Measurements from ENCODE around the gene RUBCN. TPM values are rescaled to one million over a fixed set of nuclear protein-coding genes. Genes with fewer than 3 reads are reported as not detected.
"Not testable (repeated sequence)": the region's sequence is repeated elsewhere in the genome, so short reads cannot be mapped to it uniquely, and the experiment has no call there.

Gene RUBCN
- total RNA-seq, 1 donor from 2014 or later: 217 TPM

DNA sequence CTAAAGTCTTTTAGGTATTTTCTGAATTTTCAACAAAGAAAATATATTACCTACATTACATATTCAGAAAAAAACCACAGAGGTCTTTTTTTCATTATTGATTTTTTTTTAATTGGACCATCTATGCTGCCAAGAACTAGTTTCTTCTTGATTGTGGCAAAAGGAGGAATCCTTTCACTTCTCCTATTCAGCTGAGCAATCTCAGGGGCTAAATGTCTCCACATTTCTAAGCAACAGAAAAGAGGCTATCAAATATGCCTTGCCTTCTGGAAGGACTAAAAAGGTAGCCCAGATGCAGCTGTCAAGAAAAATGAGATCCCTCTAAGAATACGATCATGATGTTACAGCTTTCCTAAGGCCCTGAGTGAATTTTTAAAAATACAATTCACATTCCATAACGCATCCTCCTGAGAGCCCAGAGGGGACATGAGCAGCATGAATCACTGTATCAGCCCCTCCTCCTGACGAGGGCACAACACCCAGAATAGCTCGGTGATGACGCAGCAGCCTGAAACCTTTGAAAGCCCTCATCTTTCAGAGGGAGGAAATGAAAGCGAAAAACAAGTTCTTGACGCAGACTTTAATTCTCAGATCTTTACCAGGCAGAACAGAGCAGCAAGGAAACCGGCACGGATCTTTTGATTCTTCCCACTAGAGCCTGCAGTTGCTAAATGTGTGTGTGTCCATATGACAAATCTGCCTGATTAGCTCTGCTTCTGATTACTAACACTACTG lies 24.6 kb downstream of the RUBCN start:
- intact Hi-C loops (cut with micrococcal nuclease): loop anchor here (1.0 kb wide), 5 partner anchors 12 to 79 kb away; partner anchors contain the start of genes FYTTD1 and LRCH3
- CTCF ChIA-PET: interaction anchor here (0.7 to 1.5 kb wide), 4 partner anchors 12 to 36 kb away, joined by 3 to 10 read pairs (median 4); partner anchors contain the start of gene RUBCN

DNA sequence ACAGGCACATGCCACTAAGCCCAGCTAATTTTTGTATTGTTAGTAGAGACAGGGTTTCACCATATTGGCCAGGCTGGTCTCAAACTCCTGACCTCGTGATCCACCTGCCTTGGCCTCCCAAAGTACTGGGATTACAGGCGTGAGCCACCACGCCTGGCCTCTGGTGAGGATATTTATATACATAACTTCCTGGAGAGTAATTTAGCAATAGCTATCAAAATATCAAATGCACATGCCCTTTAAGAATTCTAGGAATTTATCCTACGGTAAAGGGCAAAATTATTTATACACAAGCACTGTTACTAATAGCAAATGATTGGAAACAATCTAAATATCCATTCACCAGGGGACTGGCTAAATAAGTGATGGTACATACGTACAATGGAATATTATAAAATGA lies 25.7 kb downstream of the RUBCN start:
- POLR2A ChIA-PET: interaction anchor here (0.7 to 7.2 kb wide), 7 partner anchors 15 to 80 kb away, joined by 3 to 171 read pairs (median 25); partner anchors contain the start of genes FYTTD1, LRCH3 and RUBCN
- H3K9me3 Mint-ChIP-seq; ATAC-seq (ENCODE audit: low read depth); DNase-seq; H3K27me3 Mint-ChIP-seq; intact Hi-C loops (cut with micrococcal nuclease); CTCF ChIA-PET; H3K4me3 Mint-ChIP-seq: not testable (repeated sequence)
- peak overlapping the region; percentile 60 for H3K27ac Mint-ChIP-seq
- peaks cover 45% of the 10 kb centered on the region for H3K36me3 Mint-ChIP-seq (ENCODE audit: low read depth)
- H3K4me1 Mint-ChIP-seq: peaks cover 76% of the 10 kb centered on the region

More for the DNA sequence above, 24.6 kb downstream of the RUBCN start:
- peak overlapping the region; percentile 79 for H3K4me3 Mint-ChIP-seq
- ATAC-seq (ENCODE audit: low read depth) (peak; percentile 93), DNase-seq (peak; percentile 67)
- TF ChIP-seq, protein P1, sequence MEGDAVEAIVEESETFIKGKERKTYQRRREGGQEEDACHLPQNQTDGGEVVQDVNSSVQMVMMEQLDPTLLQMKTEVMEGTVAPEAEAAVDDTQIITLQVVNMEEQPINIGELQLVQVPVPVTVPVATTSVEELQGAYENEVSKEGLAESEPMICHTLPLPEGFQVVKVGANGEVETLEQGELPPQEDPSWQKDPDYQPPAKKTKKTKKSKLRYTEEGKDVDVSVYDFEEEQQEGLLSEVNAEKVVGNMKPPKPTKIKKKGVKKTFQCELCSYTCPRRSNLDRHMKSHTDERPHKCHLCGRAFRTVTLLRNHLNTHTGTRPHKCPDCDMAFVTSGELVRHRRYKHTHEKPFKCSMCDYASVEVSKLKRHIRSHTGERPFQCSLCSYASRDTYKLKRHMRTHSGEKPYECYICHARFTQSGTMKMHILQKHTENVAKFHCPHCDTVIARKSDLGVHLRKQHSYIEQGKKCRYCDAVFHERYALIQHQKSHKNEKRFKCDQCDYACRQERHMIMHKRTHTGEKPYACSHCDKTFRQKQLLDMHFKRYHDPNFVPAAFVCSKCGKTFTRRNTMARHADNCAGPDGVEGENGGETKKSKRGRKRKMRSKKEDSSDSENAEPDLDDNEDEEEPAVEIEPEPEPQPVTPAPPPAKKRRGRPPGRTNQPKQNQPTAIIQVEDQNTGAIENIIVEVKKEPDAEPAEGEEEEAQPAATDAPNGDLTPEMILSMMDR (IDR thresholded peaks at IDR 0.05): no peak
- H3K4me1 Mint-ChIP-seq: peaks cover 76% of the 10 kb centered on the region
- peak overlapping the region; percentile 95 for H3K27ac Mint-ChIP-seq
- POLR2A ChIA-PET: interaction anchor here (0.6 to 7.2 kb wide), 21 partner anchors 9 to 690 kb away, joined by 3 to 171 read pairs (median 4); partner anchors contain the start of genes FYTTD1, LRCH3 and RUBCN
- H3K27me3 Mint-ChIP-seq: no peaks in the 10 kb centered on the region
- H3K9me3 Mint-ChIP-seq: no peaks in the 10 kb centered on the region
- peaks cover 48% of the 10 kb centered on the region for H3K36me3 Mint-ChIP-seq (ENCODE audit: low read depth)

DNA sequence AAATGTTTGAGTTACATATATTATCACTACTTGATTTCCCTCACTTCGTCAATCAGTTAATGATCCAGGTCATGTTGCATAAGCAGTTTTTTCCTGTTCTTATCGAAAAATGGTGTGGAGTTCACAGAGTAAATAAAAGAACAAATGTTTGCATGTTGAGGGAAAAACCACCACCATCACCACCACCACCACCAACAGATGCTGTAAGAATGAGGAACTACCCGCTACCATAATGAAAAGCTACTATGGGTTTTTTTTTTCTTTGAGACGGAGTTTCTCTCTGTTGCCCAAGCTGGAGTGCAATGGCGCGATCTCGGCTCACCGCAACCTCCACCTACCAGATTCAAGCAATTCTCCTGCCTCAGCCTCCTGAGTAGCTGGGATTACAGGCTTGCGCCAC lies 27.6 kb downstream of the RUBCN start:
- CTCF ChIA-PET: interaction anchor here (1.3 kb wide), 1 partner anchor 40 kb away, joined by 3 read pairs; no protein-coding TSS in a partner anchor
- Mint-ChIP-seq H3K27me3 (no peaks in the 10 kb centered on the region), H3K27ac (peak overlapping the region; percentile 87), H3K36me3 (ENCODE audit: low read depth) (peaks cover 47% of the 10 kb centered on the region), H3K4me1 (peaks cover 74% of the 10 kb centered on the region), H3K4me3 (peak overlapping the region; percentile 46), H3K9me3 (no peaks in the 10 kb centered on the region)
- intact Hi-C loops (cut with micrococcal nuclease): loop anchor here (2.0 kb wide), 1 partner anchor 14 kb away; no protein-coding TSS in a partner anchor
- POLR2A ChIA-PET: interaction anchor here (0.7 to 7.2 kb wide), 6 partner anchors 17 to 82 kb away, joined by 3 to 147 read pairs (median 9); partner anchors contain the start of genes FYTTD1, LRCH3 and RUBCN
- TF ChIP-seq, protein P1 (IDR thresholded peaks at IDR 0.05): no peak
- DNase-seq (peak; percentile 34), ATAC-seq (ENCODE audit: low read depth) (peak; percentile 16)

DNA sequence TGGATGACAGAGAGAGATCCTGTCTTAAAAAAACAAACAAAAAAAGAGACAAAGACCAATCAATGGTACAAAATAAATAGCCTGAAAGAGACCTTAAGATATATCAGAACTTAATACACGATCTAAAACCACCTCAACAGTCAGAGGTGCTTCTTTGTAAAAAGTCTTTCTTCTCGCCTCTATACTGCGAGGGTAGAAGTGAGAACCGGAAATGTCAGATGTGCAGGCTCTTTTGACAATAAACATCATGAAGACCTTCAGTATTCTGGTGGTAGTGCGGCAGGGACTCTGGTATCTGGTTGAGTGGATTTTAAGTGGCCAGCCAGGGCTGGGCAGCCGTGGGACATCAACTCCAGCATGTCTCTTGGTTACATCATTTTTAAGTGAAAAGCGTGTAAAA lies 30.0 kb downstream of the RUBCN start:
- no peak for DNase-seq
- H3K9me3 Mint-ChIP-seq: no peaks in the 10 kb centered on the region
- H3K36me3 Mint-ChIP-seq (ENCODE audit: low read depth): peaks cover 55% of the 10 kb centered on the region
- no peak overlapping the region for H3K4me3 Mint-ChIP-seq
- peaks cover 49% of the 10 kb centered on the region for H3K4me1 Mint-ChIP-seq
- peak overlapping the region; percentile 24 for H3K27ac Mint-ChIP-seq
- TF ChIP-seq, protein P1 (IDR thresholded peaks at IDR 0.05): no peak
- ChIA-PET CTCF (no interaction called here), POLR2A (interaction anchor here (0.9 to 1.6 kb wide), 3 partner anchors 9 to 29 kb away, joined by 3 to 6 read pairs (median 3); no protein-coding TSS in a partner anchor)
- ATAC-seq (ENCODE audit: low read depth): no peak
- intact Hi-C loops (cut with micrococcal nuclease): no loop called here
- H3K27me3 Mint-ChIP-seq: no peaks in the 10 kb centered on the region

DNA sequence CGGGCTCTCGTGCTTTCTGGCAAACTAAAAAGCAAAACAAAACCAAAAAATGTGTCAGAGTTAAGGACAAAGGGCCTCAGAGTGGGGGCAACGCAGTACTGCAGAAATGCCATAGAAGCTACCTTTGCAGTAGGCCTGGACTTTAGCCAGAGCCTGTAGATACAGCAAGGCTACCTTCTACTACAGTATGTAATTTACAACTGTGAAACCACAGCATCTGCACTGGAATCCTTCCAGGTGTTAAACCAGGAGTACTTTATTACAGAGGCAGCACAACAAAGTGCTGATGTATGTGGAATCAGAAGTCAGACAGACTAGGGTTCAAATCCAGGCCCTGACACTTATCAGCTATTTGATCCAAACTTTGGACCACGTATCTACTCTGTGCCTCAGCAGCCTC lies 34.9 kb downstream of the RUBCN start:
- ATAC-seq (ENCODE audit: low read depth) (no peak), DNase-seq (no peak)
- ChIA-PET CTCF (no interaction called here), POLR2A (no interaction called here)
- Mint-ChIP-seq H3K36me3 (ENCODE audit: low read depth) (peaks cover 86% of the 10 kb centered on the region), H3K9me3 (no peaks in the 10 kb centered on the region), H3K27me3 (no peaks in the 10 kb centered on the region), H3K4me1 (peaks cover 15% of the 10 kb centered on the region), H3K27ac (no peak overlapping the region), H3K4me3 (no peak overlapping the region)
- TF ChIP-seq, protein P1 (IDR thresholded peaks at IDR 0.05): no peak
- intact Hi-C loops (cut with micrococcal nuclease): loop anchor here (5.0 kb wide), 1 partner anchor 35 kb away; the partner anchor contains the start of gene RUBCN

All from activated B cell treated with CpG ODN at 0.5 μM for 24 hours (primary cell).